Measurements from ENCODE around the gene NRM. TPM values are rescaled to one million over a fixed set of nuclear protein-coding genes. Genes with fewer than 3 reads are reported as not detected.

NRM gene
- total and polyA plus RNA-seq, 9 donors = 3.4 to 23.2 (median 15.3) TPM

- H3K27me3 ChIP-seq = no peaks in the 10 kb centered on the region
- TF ChIP-seq POLR2A (IDR thresholded peaks at IDR 0.05) (no peak), EP300 (IDR thresholded peaks at IDR 0.05) (no peak)
- TF ChIP-seq, protein P1, sequence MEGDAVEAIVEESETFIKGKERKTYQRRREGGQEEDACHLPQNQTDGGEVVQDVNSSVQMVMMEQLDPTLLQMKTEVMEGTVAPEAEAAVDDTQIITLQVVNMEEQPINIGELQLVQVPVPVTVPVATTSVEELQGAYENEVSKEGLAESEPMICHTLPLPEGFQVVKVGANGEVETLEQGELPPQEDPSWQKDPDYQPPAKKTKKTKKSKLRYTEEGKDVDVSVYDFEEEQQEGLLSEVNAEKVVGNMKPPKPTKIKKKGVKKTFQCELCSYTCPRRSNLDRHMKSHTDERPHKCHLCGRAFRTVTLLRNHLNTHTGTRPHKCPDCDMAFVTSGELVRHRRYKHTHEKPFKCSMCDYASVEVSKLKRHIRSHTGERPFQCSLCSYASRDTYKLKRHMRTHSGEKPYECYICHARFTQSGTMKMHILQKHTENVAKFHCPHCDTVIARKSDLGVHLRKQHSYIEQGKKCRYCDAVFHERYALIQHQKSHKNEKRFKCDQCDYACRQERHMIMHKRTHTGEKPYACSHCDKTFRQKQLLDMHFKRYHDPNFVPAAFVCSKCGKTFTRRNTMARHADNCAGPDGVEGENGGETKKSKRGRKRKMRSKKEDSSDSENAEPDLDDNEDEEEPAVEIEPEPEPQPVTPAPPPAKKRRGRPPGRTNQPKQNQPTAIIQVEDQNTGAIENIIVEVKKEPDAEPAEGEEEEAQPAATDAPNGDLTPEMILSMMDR (IDR thresholded peaks at IDR 0.05) = no peak
- H3K9me3 ChIP-seq = no peaks in the 10 kb centered on the region
- peaks cover 12% of the 10 kb centered on the region for H3K4me1 ChIP-seq (ENCODE audit: insufficient read depth)
- H3K36me3 ChIP-seq = no peaks in the 10 kb centered on the region
- H3K27ac ChIP-seq = peak overlapping the region in 1 of 2 donors; percentile 38
- WGBS, 3 donors = 58 to 67% (median 66%) methylated on average over 7 of the region's 7 CpGs
- H3K4me3 ChIP-seq = no peak overlapping the region
- intact Hi-C loops (cut with DNase I) = loop anchor here (1.0 to 10.0 kb wide), 8 partner anchors 42 to 395 kb away; partner anchors contain the start of gene DDR1 (in 2 of the 4)
- DNase-seq = no peak
Measured at GRCh38 chr6:30679765-30680535, 10.8 kb downstream of the NRM start.

DNA sequence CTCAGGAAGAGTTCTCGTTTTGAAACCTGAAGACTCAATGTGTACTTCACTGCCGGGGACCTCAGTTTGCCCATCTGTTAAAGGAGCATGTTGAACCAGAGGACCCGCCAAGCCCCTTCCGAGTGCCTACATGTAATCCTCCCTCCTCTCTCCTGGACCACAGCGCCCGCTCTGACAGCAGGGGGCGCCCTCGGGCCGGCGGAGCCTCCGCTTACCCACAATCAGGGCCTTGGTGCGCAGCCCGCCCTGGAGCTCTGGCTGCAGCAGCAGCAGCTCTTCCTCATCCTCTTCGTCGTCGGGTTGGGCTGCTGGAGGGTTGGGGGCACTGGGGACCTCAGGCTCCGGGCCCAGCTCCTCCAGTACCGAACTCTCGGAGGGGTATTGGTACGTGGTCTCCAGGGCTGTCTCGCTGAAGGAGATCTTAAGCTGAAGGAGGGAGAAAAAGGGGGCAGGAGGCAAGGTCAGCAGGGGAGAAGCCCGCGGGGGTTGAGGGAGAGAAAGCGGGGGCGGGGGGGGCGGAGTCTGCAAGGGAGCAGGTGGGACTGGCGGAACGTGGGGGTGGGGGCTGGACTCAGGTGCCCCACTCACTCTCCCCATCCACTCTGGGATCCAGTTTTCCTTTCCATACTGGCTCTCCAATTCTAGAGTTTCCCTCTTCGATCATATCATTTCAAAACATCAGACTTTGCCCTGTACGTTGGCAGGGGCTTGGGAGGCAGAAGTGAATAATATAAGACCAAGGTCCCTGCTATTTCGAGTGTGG lies 11.6 kb downstream of the NRM start:
- TF ChIP-seq POLR2A (IDR thresholded peaks at IDR 0.05) = no peak
- no peak for TF ChIP-seq EP300 (IDR thresholded peaks at IDR 0.05)
- TF ChIP-seq, protein P1 (IDR thresholded peaks at IDR 0.05) = peak; percentile 89 to 96 (median 96)
- intact Hi-C loops (cut with DNase I) = loop anchor here in 3 of 4 donors (1.0 to 10.0 kb wide), 7 partner anchors 43 to 396 kb away; no protein-coding TSS in a partner anchor
- WGBS, 3 donors = 10 to 13% (median 11%) methylated on average over 31 of the region's 31 CpGs
- Histone ChIP-seq H3K36me3 (no peaks in the 10 kb centered on the region), H3K4me1 (ENCODE audit: insufficient read depth) (peaks cover 10% of the 10 kb centered on the region), H3K27ac (peak overlapping the region in 1 of 2 donors; percentile 2), H3K9me3 (no peaks in the 10 kb centered on the region), H3K4me3 (no peak overlapping the region), H3K27me3 (no peaks in the 10 kb centered on the region)
- peak; percentile 79 to 92 (median 90) for DNase-seq

DNA sequence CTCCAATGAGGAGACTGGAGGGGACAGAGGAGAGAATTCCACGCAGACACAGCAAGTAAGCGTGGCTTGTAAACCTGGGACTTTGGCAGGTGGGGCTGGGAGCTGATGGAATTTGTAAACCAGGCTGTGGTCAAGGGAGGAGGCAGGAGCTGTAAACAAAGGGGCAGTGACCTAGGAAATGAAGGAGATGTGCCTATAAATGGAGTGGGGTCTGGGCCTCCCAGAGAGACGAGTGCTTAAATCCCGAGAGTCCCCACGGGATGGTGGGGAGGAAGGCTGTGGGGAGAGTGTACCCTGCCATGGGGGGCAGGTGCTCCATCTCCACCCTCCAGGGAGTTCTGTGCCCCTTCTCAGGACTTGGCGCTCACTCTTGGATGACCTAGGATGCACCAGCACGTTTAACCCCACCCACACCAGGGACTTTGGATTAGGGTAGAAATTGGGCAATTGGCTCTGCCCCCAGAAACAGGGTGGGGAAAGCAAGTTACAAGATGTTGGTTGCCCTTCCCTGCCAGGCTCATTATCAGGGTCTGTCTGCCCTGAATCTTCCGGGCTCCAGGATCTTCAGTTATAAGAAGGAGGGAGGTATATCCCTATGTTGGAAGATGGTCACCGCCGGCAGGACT lies 14.0 kb downstream of the NRM start:
- peaks cover 9% of the 10 kb centered on the region for H3K4me1 ChIP-seq (ENCODE audit: insufficient read depth)
- intact Hi-C loops (cut with DNase I) = loop anchor here in 3 of 4 donors (5.0 to 10.0 kb wide), 5 partner anchors 132 to 398 kb away; no protein-coding TSS in a partner anchor
- no peak overlapping the region for H3K4me3 ChIP-seq
- no peaks in the 10 kb centered on the region for H3K27me3 ChIP-seq
- DNase-seq = no peak
- no peaks in the 10 kb centered on the region for H3K9me3 ChIP-seq
- H3K36me3 ChIP-seq = no peaks in the 10 kb centered on the region
- WGBS, 3 donors = 71 to 78% (median 76%) methylated on average over 10 of the region's 10 CpGs
- H3K27ac ChIP-seq = no peak overlapping the region
- TF ChIP-seq, protein P1 (IDR thresholded peaks at IDR 0.05) = no peak
- TF ChIP-seq EP300 (IDR thresholded peaks at IDR 0.05) (no peak), POLR2A (IDR thresholded peaks at IDR 0.05) (no peak)
